GM23338 (cell line): ENCODE results near the gene UNC5A. TPM values are rescaled to one million over a fixed set of nuclear protein-coding genes. Genes with fewer than 3 reads are reported as not detected.

Source experiments
- ATAC-seq: fragments of 200-7000 bp; cut with Tn5 transposase; 3 replicates; pipeline ENCODE4 v1.9.1; 2020
- DNase-seq: peaks from one replicate; pipeline ENCODE4 v3.0.0-alpha.2; 2015; ENCODE audit warnings: low spot score
- H2AFZ ChIP-seq: fragments of 200-600 bp; sonication (generic); 2 replicates; pipeline ENCODE4 v1.8.0; 2016; ENCODE audit warnings: antibody characterized with exemption, mild to moderate bottlenecking, moderate library complexity
- H3F3A ChIP-seq: fragments of 200-600 bp; sonication (generic); replicated peaks from 2 replicates; pipeline ENCODE4 v1.8.0; 2017; ENCODE audit warnings: antibody characterized with exemption, mixed run types, low read depth
- H3K27ac ChIP-seq: fragments of 200-600 bp; sonication (generic); 2 replicates; pipeline ENCODE4 v1.6.1; 2016; ENCODE audit warnings: low read depth
- H3K27me3 ChIP-seq: fragments of 200-600 bp; sonication (generic); 2 replicates; pipeline ENCODE4 v1.8.0; 2016; ENCODE audit warnings: mild to moderate bottlenecking, mixed run types, moderate library complexity; ENCODE audit not compliant: insufficient read depth
- H3K36me3 ChIP-seq: fragments of 200-600 bp; sonication (generic); 2 replicates; pipeline ENCODE4 v1.8.0; 2016; ENCODE audit warnings: mild to moderate bottlenecking; ENCODE audit not compliant: insufficient read depth
- H3K4me1 ChIP-seq: fragments of 200-600 bp; sonication (generic); 2 replicates; pipeline ENCODE4 v1.8.0; 2016; ENCODE audit warnings: mild to moderate bottlenecking, moderate library complexity; ENCODE audit not compliant: insufficient read depth
- H3K4me2 ChIP-seq: fragments of 200-600 bp; sonication (generic); 2 replicates; pipeline ENCODE4 v1.7.1; 2017; ENCODE audit warnings: mixed run types
- H3K4me3 ChIP-seq: fragments of 200-600 bp; sonication (generic); 2 replicates; pipeline ENCODE4 v1.6.1; 2016; ENCODE audit warnings: mixed run types
- H3K79me2 ChIP-seq: fragments of 200-600 bp; sonication (generic); replicated peaks from 2 replicates; pipeline ENCODE4 v1.8.0; 2017; ENCODE audit warnings: mild to moderate bottlenecking; ENCODE audit not compliant: insufficient read depth
- H3K9me2 ChIP-seq: fragments of 200-600 bp; sonication (generic); 2 replicates; pipeline ENCODE4 v1.8.0; 2017; ENCODE audit not compliant: insufficient read depth
- H4K20me1 ChIP-seq: fragments of 200-600 bp; sonication (generic); replicated peaks from 2 replicates; pipeline ENCODE4 v1.8.0; 2017; ENCODE audit warnings: mild to moderate bottlenecking; ENCODE audit not compliant: insufficient read depth
- H3K27ac Mint-ChIP-seq: 2 replicates; pipeline ENCODE4 v1.8.0; 2020; ENCODE audit warnings: inconsistent platforms, mild to moderate bottlenecking, moderate library complexity, mixed read lengths
- H3K27me3 Mint-ChIP-seq: 3 replicates; pipeline ENCODE4 v1.8.0; 2022; ENCODE audit warnings: low read depth, mild to moderate bottlenecking, moderate library complexity, mixed read lengths, inconsistent platforms; ENCODE audit not compliant: insufficient read depth, poor library complexity
- H3K36me3 Mint-ChIP-seq: 3 replicates; pipeline ENCODE4 v1.8.0; 2021; ENCODE audit warnings: low read depth, mild to moderate bottlenecking, inconsistent platforms, moderate library complexity, mixed read lengths
- H3K4me1 Mint-ChIP-seq: 3 replicates; pipeline ENCODE4 v1.8.0; 2020; ENCODE audit warnings: mild to moderate bottlenecking, inconsistent platforms, mixed read lengths
- H3K4me3 Mint-ChIP-seq: 3 replicates; pipeline ENCODE4 v1.8.0; 2021; ENCODE audit warnings: moderate library complexity, mild to moderate bottlenecking, inconsistent platforms, mixed read lengths
- H3K9me3 Mint-ChIP-seq: 3 replicates; pipeline ENCODE4 v1.8.0; 2020; ENCODE audit warnings: moderate library complexity, mild to moderate bottlenecking, inconsistent platforms, mixed read lengths
- EZH2 ChIP-seq: fragments of 200-600 bp; sonication (generic); IDR thresholded peaks from one replicate; pipeline ENCODE4 v1.8.0; 2017; ENCODE audit warnings: antibody characterized with exemption, mild to moderate bottlenecking, low read depth; ENCODE audit not compliant: unreplicated experiment
- EZH2phosphoT487 ChIP-seq: fragments of 200-600 bp; sonication (generic); IDR thresholded peaks from one replicate; pipeline ENCODE4 v1.8.1; 2018; ENCODE audit warnings: antibody characterized with exemption; ENCODE audit not compliant: unreplicated experiment
- JUNB ChIP-seq: IDR thresholded peaks from one replicate; pipeline ENCODE4 v1.6.1; 2016; ENCODE audit warnings: antibody characterized with exemption; ENCODE audit not compliant: unreplicated experiment
- POLR2AphosphoS5 ChIP-seq: IDR thresholded peaks from 2 replicates; pipeline ENCODE4 v1.6.1; 2016; ENCODE audit warnings: antibody characterized with exemption, low read depth
- STAT1 ChIP-seq: IDR thresholded peaks from one replicate; pipeline ENCODE4 v1.6.1; 2016; ENCODE audit warnings: antibody characterized with exemption; ENCODE audit not compliant: unreplicated experiment
- ZNF114 ChIP-seq: fragments of 250-450 bp; sonication (Bioruptor Pico); IDR thresholded peaks from 2 replicates; pipeline ENCODE4 v1.5.0; 2020; ENCODE audit warnings: mild to moderate bottlenecking, moderate library complexity
- polyA plus RNA-seq: library from polyadenylated mRNA; unstranded; fragments of >200 nt; fragmentation: Nextera tagmentation; extraction: Ambion mirVana; gene quantifications from 2 replicates; pipeline ENCODE4 v1.2.1, GENCODE V29; 2016
- total RNA-seq: library from RNA; depleted of rRNA; stranded (reverse); fragments of >200 nt; shearing (Covaris generic); gene quantifications from 2 replicates; pipeline ENCODE4 v1.2.3, GENCODE V29; 2014
- TF ChIP-seq, protein P1 (sequence below), 2 experiments: fragments of 200-600 bp in 1 of 2; sonication (generic) in 1 of 2; conservative IDR thresholded peaks; 2 replicates each; pipeline versions ENCODE4 v1.5.1 to v1.6.1; 2016 to 2017; ENCODE audit warnings: antibody characterized with exemption in 2 of 2, low read depth in 2 of 2, mild to moderate bottlenecking in 2 of 2, moderate library complexity in 1 of 2
- TF ChIP-seq, protein P2 (sequence below): IDR thresholded peaks from 2 replicates; pipeline ENCODE4 v1.6.1; 2016; ENCODE audit warnings: antibody characterized with exemption
- TF ChIP-seq, protein P3 (sequence below): fragments of 250-450 bp; sonication (Bioruptor Pico); IDR thresholded peaks from 2 replicates; pipeline ENCODE4 v1.5.0; 2020; ENCODE audit warnings: mild to moderate bottlenecking, moderate library complexity
- TF ChIP-seq, protein P4 (sequence below): IDR thresholded peaks from one replicate; pipeline ENCODE4 v1.6.1; 2018; ENCODE audit warnings: antibody characterized with exemption; ENCODE audit not compliant: unreplicated experiment

The UNC5A gene
- total and polyA plus RNA-seq, 2 experiments from 2014 or later, result 0.92 to 3.9 TPM

DNA sequence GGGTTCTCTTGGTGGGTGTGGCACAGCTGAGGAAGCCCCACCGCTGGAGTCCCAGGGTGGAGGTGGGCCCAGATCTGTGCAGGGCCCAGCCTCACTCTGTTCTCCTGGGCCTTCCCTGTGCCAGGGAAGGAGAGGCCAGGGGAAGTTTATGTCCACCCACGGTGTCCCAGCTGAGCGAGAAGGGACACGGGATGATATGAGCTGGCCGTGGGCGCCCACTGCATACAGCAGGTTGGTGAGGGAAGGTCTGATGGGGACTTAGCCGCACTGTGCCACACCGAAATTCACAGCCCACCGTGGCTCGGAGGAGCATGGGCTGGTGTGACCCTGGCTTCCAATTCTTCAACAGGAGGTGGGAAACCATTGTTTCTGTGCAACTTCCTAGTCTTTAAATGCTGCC, 33.9 kb downstream of the UNC5A start:
- Histone ChIP-seq H3K9me2 (no peaks in the 10 kb centered on the region), H3K4me3 (no peak overlapping the region), H4K20me1 (no peaks in the 10 kb centered on the region; the same call in 1 of the 2 replicates), H3K27ac (no peak overlapping the region), H3K27me3 (no peaks in the 10 kb centered on the region), H3K4me2 (no peak overlapping the region), H3K79me2 (no peaks in the 10 kb centered on the region), H3F3A (no peaks in the 10 kb centered on the region), H3K4me1 (peaks cover 3% of the 10 kb centered on the region; the same call in 1 of the 2 replicates), H2AFZ (no peak overlapping the region), H3K36me3 (no peaks in the 10 kb centered on the region)
- no peaks in the 10 kb centered on the region for H3K36me3 Mint-ChIP-seq
- H3K27ac Mint-ChIP-seq, result no peak overlapping the region
- H3K4me3 Mint-ChIP-seq, result no peak overlapping the region
- H3K27me3 Mint-ChIP-seq, result peaks cover 13% of the 10 kb centered on the region
- ATAC-seq (no peak), DNase-seq (no peak)
- H3K4me1 Mint-ChIP-seq, result peaks cover 13% of the 10 kb centered on the region
- H3K9me3 Mint-ChIP-seq, result no peaks in the 10 kb centered on the region; the same call in 1 of the 3 replicates
- TF ChIP-seq EZH2phosphoT487, result no peak
- TF ChIP-seq, protein P1, sequence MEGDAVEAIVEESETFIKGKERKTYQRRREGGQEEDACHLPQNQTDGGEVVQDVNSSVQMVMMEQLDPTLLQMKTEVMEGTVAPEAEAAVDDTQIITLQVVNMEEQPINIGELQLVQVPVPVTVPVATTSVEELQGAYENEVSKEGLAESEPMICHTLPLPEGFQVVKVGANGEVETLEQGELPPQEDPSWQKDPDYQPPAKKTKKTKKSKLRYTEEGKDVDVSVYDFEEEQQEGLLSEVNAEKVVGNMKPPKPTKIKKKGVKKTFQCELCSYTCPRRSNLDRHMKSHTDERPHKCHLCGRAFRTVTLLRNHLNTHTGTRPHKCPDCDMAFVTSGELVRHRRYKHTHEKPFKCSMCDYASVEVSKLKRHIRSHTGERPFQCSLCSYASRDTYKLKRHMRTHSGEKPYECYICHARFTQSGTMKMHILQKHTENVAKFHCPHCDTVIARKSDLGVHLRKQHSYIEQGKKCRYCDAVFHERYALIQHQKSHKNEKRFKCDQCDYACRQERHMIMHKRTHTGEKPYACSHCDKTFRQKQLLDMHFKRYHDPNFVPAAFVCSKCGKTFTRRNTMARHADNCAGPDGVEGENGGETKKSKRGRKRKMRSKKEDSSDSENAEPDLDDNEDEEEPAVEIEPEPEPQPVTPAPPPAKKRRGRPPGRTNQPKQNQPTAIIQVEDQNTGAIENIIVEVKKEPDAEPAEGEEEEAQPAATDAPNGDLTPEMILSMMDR (conservative IDR thresholded peaks at IDR 0.05; ENCODE audit: low read depth in 2 of 2), result no peak
- TF ChIP-seq ZNF114, result no peak
- TF ChIP-seq STAT1, result no peak
- TF ChIP-seq POLR2AphosphoS5, result no peak
- no peak for TF ChIP-seq JUNB
- TF ChIP-seq, protein P2, sequence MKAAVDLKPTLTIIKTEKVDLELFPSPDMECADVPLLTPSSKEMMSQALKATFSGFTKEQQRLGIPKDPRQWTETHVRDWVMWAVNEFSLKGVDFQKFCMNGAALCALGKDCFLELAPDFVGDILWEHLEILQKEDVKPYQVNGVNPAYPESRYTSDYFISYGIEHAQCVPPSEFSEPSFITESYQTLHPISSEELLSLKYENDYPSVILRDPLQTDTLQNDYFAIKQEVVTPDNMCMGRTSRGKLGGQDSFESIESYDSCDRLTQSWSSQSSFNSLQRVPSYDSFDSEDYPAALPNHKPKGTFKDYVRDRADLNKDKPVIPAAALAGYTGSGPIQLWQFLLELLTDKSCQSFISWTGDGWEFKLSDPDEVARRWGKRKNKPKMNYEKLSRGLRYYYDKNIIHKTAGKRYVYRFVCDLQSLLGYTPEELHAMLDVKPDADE, result no peak
- TF ChIP-seq, protein P3, sequence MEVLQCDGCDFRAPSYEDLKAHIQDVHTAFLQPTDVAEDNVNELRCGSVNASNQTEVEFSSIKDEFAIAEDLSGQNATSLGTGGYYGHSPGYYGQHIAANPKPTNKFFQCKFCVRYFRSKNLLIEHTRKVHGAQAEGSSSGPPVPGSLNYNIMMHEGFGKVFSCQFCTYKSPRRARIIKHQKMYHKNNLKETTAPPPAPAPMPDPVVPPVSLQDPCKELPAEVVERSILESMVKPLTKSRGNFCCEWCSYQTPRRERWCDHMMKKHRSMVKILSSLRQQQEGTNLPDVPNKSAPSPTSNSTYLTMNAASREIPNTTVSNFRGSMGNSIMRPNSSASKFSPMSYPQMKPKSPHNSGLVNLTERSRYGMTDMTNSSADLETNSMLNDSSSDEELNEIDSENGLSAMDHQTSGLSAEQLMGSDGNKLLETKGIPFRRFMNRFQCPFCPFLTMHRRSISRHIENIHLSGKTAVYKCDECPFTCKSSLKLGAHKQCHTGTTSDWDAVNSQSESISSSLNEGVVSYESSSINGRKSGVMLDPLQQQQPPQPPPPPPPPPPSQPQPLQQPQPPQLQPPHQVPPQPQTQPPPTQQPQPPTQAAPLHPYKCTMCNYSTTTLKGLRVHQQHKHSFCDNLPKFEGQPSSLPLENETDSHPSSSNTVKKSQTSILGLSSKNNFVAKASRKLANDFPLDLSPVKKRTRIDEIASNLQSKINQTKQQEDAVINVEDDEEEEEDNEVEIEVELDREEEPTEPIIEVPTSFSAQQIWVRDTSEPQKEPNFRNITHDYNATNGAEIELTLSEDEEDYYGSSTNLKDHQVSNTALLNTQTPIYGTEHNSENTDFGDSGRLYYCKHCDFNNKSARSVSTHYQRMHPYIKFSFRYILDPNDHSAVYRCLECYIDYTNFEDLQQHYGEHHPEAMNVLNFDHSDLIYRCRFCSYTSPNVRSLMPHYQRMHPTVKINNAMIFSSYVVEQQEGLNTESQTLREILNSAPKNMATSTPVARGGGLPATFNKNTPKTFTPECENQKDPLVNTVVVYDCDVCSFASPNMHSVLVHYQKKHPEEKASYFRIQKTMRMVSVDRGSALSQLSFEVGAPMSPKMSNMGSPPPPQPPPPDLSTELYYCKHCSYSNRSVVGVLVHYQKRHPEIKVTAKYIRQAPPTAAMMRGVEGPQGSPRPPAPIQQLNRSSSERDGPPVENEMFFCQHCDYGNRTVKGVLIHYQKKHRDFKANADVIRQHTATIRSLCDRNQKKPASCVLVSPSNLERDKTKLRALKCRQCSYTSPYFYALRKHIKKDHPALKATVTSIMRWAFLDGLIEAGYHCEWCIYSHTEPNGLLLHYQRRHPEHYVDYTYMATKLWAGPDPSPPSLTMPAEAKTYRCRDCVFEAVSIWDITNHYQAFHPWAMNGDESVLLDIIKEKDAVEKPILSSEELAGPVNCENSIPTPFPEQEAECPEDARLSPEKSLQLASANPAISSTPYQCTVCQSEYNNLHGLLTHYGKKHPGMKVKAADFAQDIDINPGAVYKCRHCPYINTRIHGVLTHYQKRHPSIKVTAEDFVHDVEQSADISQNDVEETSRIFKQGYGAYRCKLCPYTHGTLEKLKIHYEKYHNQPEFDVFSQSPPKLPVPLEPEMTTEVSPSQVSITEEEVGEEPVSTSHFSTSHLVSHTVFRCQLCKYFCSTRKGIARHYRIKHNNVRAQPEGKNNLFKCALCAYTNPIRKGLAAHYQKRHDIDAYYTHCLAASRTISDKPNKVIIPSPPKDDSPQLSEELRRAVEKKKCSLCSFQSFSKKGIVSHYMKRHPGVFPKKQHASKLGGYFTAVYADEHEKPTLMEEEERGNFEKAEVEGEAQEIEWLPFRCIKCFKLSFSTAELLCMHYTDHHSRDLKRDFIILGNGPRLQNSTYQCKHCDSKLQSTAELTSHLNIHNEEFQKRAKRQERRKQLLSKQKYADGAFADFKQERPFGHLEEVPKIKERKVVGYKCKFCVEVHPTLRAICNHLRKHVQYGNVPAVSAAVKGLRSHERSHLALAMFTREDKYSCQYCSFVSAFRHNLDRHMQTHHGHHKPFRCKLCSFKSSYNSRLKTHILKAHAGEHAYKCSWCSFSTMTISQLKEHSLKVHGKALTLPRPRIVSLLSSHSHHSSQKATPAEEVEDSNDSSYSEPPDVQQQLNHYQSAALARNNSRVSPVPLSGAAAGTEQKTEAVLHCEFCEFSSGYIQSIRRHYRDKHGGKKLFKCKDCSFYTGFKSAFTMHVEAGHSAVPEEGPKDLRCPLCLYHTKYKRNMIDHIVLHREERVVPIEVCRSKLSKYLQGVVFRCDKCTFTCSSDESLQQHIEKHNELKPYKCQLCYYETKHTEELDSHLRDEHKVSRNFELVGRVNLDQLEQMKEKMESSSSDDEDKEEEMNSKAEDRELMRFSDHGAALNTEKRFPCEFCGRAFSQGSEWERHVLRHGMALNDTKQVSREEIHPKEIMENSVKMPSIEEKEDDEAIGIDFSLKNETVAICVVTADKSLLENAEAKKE (CRISPR knock-in tag), result no peak
- TF ChIP-seq EZH2, result no peak
- TF ChIP-seq, protein P4, sequence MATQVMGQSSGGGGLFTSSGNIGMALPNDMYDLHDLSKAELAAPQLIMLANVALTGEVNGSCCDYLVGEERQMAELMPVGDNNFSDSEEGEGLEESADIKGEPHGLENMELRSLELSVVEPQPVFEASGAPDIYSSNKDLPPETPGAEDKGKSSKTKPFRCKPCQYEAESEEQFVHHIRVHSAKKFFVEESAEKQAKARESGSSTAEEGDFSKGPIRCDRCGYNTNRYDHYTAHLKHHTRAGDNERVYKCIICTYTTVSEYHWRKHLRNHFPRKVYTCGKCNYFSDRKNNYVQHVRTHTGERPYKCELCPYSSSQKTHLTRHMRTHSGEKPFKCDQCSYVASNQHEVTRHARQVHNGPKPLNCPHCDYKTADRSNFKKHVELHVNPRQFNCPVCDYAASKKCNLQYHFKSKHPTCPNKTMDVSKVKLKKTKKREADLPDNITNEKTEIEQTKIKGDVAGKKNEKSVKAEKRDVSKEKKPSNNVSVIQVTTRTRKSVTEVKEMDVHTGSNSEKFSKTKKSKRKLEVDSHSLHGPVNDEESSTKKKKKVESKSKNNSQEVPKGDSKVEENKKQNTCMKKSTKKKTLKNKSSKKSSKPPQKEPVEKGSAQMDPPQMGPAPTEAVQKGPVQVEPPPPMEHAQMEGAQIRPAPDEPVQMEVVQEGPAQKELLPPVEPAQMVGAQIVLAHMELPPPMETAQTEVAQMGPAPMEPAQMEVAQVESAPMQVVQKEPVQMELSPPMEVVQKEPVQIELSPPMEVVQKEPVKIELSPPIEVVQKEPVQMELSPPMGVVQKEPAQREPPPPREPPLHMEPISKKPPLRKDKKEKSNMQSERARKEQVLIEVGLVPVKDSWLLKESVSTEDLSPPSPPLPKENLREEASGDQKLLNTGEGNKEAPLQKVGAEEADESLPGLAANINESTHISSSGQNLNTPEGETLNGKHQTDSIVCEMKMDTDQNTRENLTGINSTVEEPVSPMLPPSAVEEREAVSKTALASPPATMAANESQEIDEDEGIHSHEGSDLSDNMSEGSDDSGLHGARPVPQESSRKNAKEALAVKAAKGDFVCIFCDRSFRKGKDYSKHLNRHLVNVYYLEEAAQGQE, result no peak
